Limb (tissue), 2 donors: ENCODE data around the gene CTSA.
A peak's percentile ranks its signal among the peaks of the same experiment; 100 is the strongest.

Source experiments
- DNase-seq, 2 donors: peaks; one replicate each; pipeline ENCODE4 v3.0.0-alpha.2; 2016; ENCODE audit errors: extremely low spot score in 2 of 2

Gene CTSA

GRCh38 chr20:45937765-45938164 is 46.6 kb downstream of the CTSA start:
- no peak for DNase-seq

GRCh38 chr20:45938727-45939438 is 47.7 kb downstream of the CTSA start:
- DNase-seq, result no peak

GRCh38 chr20:45940053-45940452 is 48.9 kb downstream of the CTSA start:
- no peak for DNase-seq

GRCh38 chr20:45940469-45940868 is 49.3 kb downstream of the CTSA start:
- DNase-seq, result no peak

- DNase-seq, result no peak
Measured at GRCh38 chr20:45943613-45944012, 52.5 kb downstream of the CTSA start.

GRCh38 chr20:45944151-45944964 is 53.2 kb downstream of the CTSA start:
- no peak for DNase-seq

GRCh38 chr20:45944965-45945677 is 54.0 kb downstream of the CTSA start:
- no peak for DNase-seq

GRCh38 chr20:45945678-45946148 is 54.6 kb downstream of the CTSA start:
- DNase-seq, result no peak

GRCh38 chr20:45946149-45946970 is 55.2 kb downstream of the CTSA start:
- no peak for DNase-seq

- DNase-seq, result peak in 1 of 2 donors; percentile 27
Measured at GRCh38 chr20:45947110-45947866, 56.2 kb downstream of the CTSA start.

- peak in 1 of 2 donors; percentile 23 for DNase-seq
Measured at GRCh38 chr20:45948261-45948733, 57.2 kb downstream of the CTSA start.
